Pancreas (tissue), 10 donors: ENCODE measurements around the gene PSMG1. TPM values are rescaled to one million over a fixed set of nuclear protein-coding genes. Genes with fewer than 3 reads are reported as not detected.

Experiments
- ATAC-seq, 4 donors: fragments of 200-7000 bp; cut with Tn5 transposase; one replicate each; pipeline versions ENCODE4 v1.8.0 to v1.9.1; 2020; ENCODE audit warnings: mild to moderate bottlenecking in 4 of 4, moderate library complexity in 4 of 4
- DNase-seq, 6 donors: peaks; one replicate each; pipeline ENCODE4 v3.0.0-alpha.2; 2020
- FAIRE-seq: peaks from 2 replicates; lab custom pipeline; 2012; peaks lifted over from hg19 to GRCh38; lab: Jason Lieb, UNC
- H3K27ac ChIP-seq, 4 donors: fragments of 200-600 bp; sonication (generic); 1 replicate in 3 of 4; 2 replicates in 1 of 4; pipeline versions ENCODE4 v1.5.0 to v1.8.0; 2020
- H3K27me3 ChIP-seq, 4 donors: fragments of 200-600 bp; one replicate each; pipeline ENCODE4 v1.8.0; 2021
- H3K36me3 ChIP-seq, 3 donors: fragments of 200-600 bp; sonication (generic) in 1 of 3; one replicate each; pipeline versions ENCODE4 v1.5.0 to v1.8.0; 2020 to 2021
- H3K4me1 ChIP-seq, 3 donors: fragments of 200-600 bp; one replicate each; pipeline ENCODE4 v1.8.0; 2021
- H3K4me3 ChIP-seq, 4 donors: fragments of 200-600 bp; sonication (generic) in 2 of 4; one replicate each; pipeline versions ENCODE4 v1.5.0 to v1.8.0; 2020 to 2021
- H3K9me3 ChIP-seq, 4 donors: fragments of 200-600 bp; one replicate each; pipeline ENCODE4 v1.8.0; 2021
- WGBS, 2 donors: extraction: QIAGEN DNeasy Blood & Tissue Kit; methylation state at CpG; one replicate each; pipeline ENCODE4 v1.1.7; 2013; 5-methylcytosine and 5-hydroxymethylcytosine counted together
- intact Hi-C, 3 donors: fragments of 100-400 bp; cut with DNase I; formaldehyde crosslinking; loops; one replicate each; pipeline versions ENCODE4 v1.11.1 to v1.14.2; 2022
- polyA plus RNA-seq, 2 donors: library from polyadenylated mRNA; stranded (reverse); fragments of 200-250 nt; gene quantifications; one replicate each; pipeline ENCODE4 v1.2.3, GENCODE V29; 2013
- total RNA-seq, 6 donors: library from RNA; stranded (reverse); fragmentation: NEBNext Ultra II Directional in 4 of 6; extraction: Animal tissue kit (Norgen Biotek cat#: 25700) in 4 of 6; gene quantifications; one replicate each; pipeline versions ENCODE4 v1.2.1 to v1.2.4, GENCODE V29; 2021 to 2023
- TF ChIP-seq, protein P1 (sequence below), 4 donors: fragments of 200-600 bp; sonication (generic) in 3 of 4; IDR thresholded peaks; one replicate each; pipeline versions ENCODE4 v1.5.0 to v1.8.0; 2021; ENCODE audit warnings: antibody characterized with exemption in 4 of 4
- donor health status: healthy with polysubstance abuse.
- donor health status: DM: no; HTN: no; CAD: no; lungs with moderate emphysema.
- donor health status: DM: no; HTN: no; CAD: no.
- donor health status: control.
- donor health status: control.
- donor health status: Bipolar disorder and iron deficiency.
- donor health status: DM: yes; HTN: yes; CAD: no.
- donor health status: DM: no; HTN: no; CAD: no.
- donor health status: DM: no; HTN: no; CAD: no.
- donor health status: DM: yes; HTN: yes; CAD: no.

Gene PSMG1
- total and polyA plus RNA-seq, 8 donors, result 12.4 to 35.0 (median 18.1) TPM

DNA sequence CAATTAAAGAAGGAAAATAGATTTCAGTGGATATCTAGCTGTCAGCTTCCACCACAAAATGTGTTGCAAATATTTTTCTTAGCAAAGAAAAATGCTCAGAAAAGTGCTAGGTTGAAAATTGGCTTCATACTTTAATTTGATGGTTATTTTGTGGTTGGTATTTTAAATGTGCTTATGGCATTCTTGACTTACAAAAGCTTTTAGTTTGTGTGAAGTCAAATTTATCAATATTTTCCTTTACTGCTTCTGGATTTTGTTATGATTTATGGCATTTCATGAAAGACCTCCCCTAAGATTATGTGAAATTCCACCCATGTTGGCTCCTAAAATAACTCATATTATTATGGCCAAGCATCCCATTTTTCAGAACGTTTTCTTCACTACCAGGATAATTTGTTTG is 51.5 kb downstream of the PSMG1 start:
- FAIRE-seq, result no peak
- Histone ChIP-seq H3K4me1 (no peaks in the 10 kb centered on the region), H3K4me3 (no peak overlapping the region), H3K27ac (no peak overlapping the region), H3K27me3 (peaks cover 0 to 2% (median 0%) of the 10 kb centered on the region in 4 donors), H3K36me3 (no peaks in the 10 kb centered on the region), H3K9me3 (no peaks in the 10 kb centered on the region)
- WGBS, 2 donors, result 23 to 29% methylated on average over 1 of the region's 1 CpG
- TF ChIP-seq, protein P1, sequence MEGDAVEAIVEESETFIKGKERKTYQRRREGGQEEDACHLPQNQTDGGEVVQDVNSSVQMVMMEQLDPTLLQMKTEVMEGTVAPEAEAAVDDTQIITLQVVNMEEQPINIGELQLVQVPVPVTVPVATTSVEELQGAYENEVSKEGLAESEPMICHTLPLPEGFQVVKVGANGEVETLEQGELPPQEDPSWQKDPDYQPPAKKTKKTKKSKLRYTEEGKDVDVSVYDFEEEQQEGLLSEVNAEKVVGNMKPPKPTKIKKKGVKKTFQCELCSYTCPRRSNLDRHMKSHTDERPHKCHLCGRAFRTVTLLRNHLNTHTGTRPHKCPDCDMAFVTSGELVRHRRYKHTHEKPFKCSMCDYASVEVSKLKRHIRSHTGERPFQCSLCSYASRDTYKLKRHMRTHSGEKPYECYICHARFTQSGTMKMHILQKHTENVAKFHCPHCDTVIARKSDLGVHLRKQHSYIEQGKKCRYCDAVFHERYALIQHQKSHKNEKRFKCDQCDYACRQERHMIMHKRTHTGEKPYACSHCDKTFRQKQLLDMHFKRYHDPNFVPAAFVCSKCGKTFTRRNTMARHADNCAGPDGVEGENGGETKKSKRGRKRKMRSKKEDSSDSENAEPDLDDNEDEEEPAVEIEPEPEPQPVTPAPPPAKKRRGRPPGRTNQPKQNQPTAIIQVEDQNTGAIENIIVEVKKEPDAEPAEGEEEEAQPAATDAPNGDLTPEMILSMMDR (IDR thresholded peaks at IDR 0.05), result no peak
- no peak for ATAC-seq
- DNase-seq, result no peak
- intact Hi-C loops, result loop anchor here in 1 of 3 donors (10.0 kb wide), 1 partner anchor 627 kb away; no protein-coding TSS in a partner anchor

DNA sequence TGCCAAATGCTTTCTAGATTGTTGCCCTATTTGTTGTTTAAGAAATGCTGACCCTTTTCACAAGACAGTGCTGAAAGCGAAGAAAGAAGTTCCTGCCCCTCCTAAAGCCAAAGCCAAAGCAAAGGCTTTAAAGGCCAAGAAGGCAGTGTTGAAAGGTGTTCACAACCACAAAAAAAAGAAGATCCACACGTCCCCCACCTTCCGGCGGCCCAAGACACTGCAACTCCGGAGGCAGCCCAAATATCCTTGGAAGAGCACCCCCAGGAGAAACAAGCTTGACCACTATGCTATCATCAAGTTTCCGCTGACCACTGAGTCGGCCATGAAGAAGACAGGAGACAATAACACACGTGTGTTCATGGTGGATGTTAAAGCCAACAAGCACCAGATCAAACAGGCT is 55.7 kb downstream of the PSMG1 start:
- Histone ChIP-seq H3K9me3 (no peaks in the 10 kb centered on the region), H3K36me3 (no peaks in the 10 kb centered on the region), H3K4me3 (no peak overlapping the region), H3K27me3 (peaks cover 0 to 2% (median 0%) of the 10 kb centered on the region in 4 donors), H3K27ac (no peak overlapping the region), H3K4me1 (no peaks in the 10 kb centered on the region)
- intact Hi-C loops, result no loop called here
- no peak for ATAC-seq
- 38 to 56% methylated on average over 8 of the region's 8 CpGs for WGBS, 2 donors
- FAIRE-seq, result no peak
- TF ChIP-seq, protein P1 (IDR thresholded peaks at IDR 0.05), result no peak
- no peak for DNase-seq

DNA sequence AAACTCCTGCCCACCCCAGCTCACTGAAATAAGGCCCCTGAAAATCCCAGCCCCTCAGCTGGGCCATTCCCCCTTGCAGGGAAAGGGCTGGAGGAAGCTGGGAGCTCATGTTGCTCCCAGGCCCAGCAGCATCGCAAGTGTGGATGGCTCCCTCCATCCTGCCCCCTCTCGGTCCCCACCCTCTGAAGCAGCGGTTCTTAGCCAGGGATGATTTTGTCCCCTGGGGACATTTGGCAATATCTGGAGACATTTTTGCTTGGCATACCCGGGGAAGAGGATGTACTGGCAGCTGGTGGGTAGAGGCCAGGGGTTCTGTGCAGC is 56.8 kb downstream of the PSMG1 start:
- 67 to 79% methylated on average over 4 of the region's 4 CpGs for whole genome bisulfite sequencing, 2 donors
- FAIRE-seq, result no peak
- Histone ChIP-seq H3K27me3 (peaks cover 0 to 2% (median 0%) of the 10 kb centered on the region in 4 donors), H3K9me3 (no peaks in the 10 kb centered on the region), H3K4me3 (no peak overlapping the region), H3K27ac (no peak overlapping the region), H3K4me1 (no peaks in the 10 kb centered on the region), H3K36me3 (no peaks in the 10 kb centered on the region)
- DNase-seq, result no peak
- no peak for ATAC-seq
- intact Hi-C loops, result no loop called here
- TF ChIP-seq, protein P1 (IDR thresholded peaks at IDR 0.05), result no peak

DNA sequence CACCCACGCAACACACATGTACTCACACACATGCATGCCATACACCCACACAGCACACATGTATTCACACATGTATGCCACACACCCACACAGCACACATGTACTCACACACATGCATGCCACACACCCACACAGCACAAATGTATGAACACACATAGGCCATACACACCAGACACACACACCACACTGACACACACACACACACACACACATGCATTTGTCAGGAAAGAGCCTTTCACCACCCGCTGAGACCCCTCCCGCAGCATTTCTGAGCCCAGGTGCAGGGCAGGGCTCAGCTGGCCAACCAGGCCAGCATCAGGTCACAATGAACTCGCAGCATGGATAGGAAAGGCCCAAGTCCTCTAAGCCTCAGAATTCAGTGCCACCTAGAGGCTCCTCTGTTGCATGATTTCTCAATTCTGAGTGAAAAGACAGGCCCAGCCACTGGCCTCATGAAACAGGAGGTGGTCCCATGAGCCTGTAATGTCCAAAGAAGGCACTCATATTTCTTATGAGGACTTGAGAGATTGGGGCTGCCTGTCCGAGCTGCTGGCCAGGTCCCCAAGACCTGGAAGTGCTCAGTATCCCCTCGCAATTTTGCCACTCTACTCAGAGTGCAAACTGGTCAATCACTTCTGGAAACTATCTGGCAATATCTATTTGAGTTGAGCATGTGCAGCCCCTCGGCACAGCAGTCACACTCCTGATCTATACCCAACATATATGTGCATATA is 57.3 kb downstream of the PSMG1 start:
- DNase-seq (peak in 3 of 6 donors; percentile 19 to 45 (median 26)), FAIRE-seq (no peak)
- no peak overlapping the region for H3K4me3 ChIP-seq

More for the DNA sequence above, 57.3 kb downstream of the PSMG1 start:
- H3K36me3 ChIP-seq, result no peaks in the 10 kb centered on the region
- WGBS, 2 donors, result 21 to 23% methylated on average over 7 of the region's 7 CpGs
- H3K27ac ChIP-seq, result no peak overlapping the region
- H3K27me3 ChIP-seq, result peaks cover 0 to 2% (median 0%) of the 10 kb centered on the region in 4 donors
- no peaks in the 10 kb centered on the region for H3K9me3 ChIP-seq
- ATAC-seq, result peak; percentile 56 to 98 (median 90)
- no peaks in the 10 kb centered on the region for H3K4me1 ChIP-seq
- intact Hi-C loops, result no loop called here
- TF ChIP-seq, protein P1 (IDR thresholded peaks at IDR 0.05), result peak in 3 of 4 donors; percentile 28 to 43 (median 35)

Other genes starting within 250 kb of the PSMG1 start
- 10 to 100 TPM; 19.6 to 31.7 (median 22.8) TPM for gene BRWD1, start 130.2 kb upstream of the PSMG1 start, total RNA-seq
- gene BRWD1, start 130.2 kb upstream of the PSMG1 start, polyA plus RNA-seq, result 10 to 100 TPM in 1 of 2 donors, 1 to 10 TPM in 1; 7.4 to 12.4 TPM
- 100 to 1,000 TPM in 2 of 6 donors, 10 to 100 TPM in 4; 60.1 to 128 (median 98.1) TPM for gene HMGN1, start 165.6 kb upstream of the PSMG1 start, total RNA-seq
- gene HMGN1, start 165.6 kb upstream of the PSMG1 start, polyA plus RNA-seq, result 100 to 1,000 TPM in 1 of 2 donors, 10 to 100 TPM in 1; 89.9 to 140 TPM